ENCODE data around the gene GPR3. TPM values are rescaled to one million over a fixed set of nuclear protein-coding genes. Genes with fewer than 3 reads are reported as not detected.

The GPR3 gene
- total and polyA plus RNA-seq, 4 donors = under 0.01 to 0.30 TPM; not detected in 2

GRCh38 chr1:27428316-27429028, 36.0 kb downstream of the GPR3 start:
- Histone ChIP-seq H3K36me3 (ENCODE audit: control insufficient read depth in 4 of 4, insufficient read depth in 3 of 4, low read depth in 1 of 4, low read length in 3 of 4) (peaks cover 0 to 19% (median 9%) of the 10 kb centered on the region in 4 donors), H3K27me3 (ENCODE audit: control insufficient read depth in 4 of 4, insufficient read depth in 4 of 4, low read length in 3 of 4) (no peaks in the 10 kb centered on the region), H3K9ac (ENCODE audit: low read depth in 1 of 2, low read length in 2 of 2) (no peak overlapping the region), H3K4me3 (ENCODE audit: low read depth in 1 of 3, low read length in 3 of 3) (no peak overlapping the region), H3K27ac (ENCODE audit: low read depth in 1 of 2, low read length in 2 of 2) (peak overlapping the region in 1 of 2 donors; percentile 11), H3K9me3 (ENCODE audit: control insufficient read depth in 4 of 4, low read length in 3 of 4) (no peaks in the 10 kb centered on the region), H3K4me1 (ENCODE audit: control insufficient read depth in 4 of 4, insufficient read depth in 4 of 4, low read length in 3 of 4) (peaks cover 0 to 11% (median 7%) of the 10 kb centered on the region in 4 donors)
- peak; percentile 53 for DNase-seq (ENCODE audit: low spot score)
- WGBS = 72% methylated on average over 17 of the region's 17 CpGs
- TF ChIP-seq JUND (IDR thresholded peaks at IDR 0.05) = no peak
- TF ChIP-seq ATF3 (IDR thresholded peaks at IDR 0.05) = no peak
- no peak for TF ChIP-seq HNF4G (IDR thresholded peaks at IDR 0.05)
- TF ChIP-seq, protein P1, sequence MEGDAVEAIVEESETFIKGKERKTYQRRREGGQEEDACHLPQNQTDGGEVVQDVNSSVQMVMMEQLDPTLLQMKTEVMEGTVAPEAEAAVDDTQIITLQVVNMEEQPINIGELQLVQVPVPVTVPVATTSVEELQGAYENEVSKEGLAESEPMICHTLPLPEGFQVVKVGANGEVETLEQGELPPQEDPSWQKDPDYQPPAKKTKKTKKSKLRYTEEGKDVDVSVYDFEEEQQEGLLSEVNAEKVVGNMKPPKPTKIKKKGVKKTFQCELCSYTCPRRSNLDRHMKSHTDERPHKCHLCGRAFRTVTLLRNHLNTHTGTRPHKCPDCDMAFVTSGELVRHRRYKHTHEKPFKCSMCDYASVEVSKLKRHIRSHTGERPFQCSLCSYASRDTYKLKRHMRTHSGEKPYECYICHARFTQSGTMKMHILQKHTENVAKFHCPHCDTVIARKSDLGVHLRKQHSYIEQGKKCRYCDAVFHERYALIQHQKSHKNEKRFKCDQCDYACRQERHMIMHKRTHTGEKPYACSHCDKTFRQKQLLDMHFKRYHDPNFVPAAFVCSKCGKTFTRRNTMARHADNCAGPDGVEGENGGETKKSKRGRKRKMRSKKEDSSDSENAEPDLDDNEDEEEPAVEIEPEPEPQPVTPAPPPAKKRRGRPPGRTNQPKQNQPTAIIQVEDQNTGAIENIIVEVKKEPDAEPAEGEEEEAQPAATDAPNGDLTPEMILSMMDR (IDR thresholded peaks at IDR 0.05; ENCODE audit: low read depth, low read length, missing input control) = no peak
- TF ChIP-seq YY1 (IDR thresholded peaks at IDR 0.05) = no peak
- no peak for TF ChIP-seq HNF4A (conservative IDR thresholded peaks at IDR 0.05)
- TF ChIP-seq, protein P2, sequence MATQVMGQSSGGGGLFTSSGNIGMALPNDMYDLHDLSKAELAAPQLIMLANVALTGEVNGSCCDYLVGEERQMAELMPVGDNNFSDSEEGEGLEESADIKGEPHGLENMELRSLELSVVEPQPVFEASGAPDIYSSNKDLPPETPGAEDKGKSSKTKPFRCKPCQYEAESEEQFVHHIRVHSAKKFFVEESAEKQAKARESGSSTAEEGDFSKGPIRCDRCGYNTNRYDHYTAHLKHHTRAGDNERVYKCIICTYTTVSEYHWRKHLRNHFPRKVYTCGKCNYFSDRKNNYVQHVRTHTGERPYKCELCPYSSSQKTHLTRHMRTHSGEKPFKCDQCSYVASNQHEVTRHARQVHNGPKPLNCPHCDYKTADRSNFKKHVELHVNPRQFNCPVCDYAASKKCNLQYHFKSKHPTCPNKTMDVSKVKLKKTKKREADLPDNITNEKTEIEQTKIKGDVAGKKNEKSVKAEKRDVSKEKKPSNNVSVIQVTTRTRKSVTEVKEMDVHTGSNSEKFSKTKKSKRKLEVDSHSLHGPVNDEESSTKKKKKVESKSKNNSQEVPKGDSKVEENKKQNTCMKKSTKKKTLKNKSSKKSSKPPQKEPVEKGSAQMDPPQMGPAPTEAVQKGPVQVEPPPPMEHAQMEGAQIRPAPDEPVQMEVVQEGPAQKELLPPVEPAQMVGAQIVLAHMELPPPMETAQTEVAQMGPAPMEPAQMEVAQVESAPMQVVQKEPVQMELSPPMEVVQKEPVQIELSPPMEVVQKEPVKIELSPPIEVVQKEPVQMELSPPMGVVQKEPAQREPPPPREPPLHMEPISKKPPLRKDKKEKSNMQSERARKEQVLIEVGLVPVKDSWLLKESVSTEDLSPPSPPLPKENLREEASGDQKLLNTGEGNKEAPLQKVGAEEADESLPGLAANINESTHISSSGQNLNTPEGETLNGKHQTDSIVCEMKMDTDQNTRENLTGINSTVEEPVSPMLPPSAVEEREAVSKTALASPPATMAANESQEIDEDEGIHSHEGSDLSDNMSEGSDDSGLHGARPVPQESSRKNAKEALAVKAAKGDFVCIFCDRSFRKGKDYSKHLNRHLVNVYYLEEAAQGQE (IDR thresholded peaks at IDR 0.05) = no peak

DNA sequence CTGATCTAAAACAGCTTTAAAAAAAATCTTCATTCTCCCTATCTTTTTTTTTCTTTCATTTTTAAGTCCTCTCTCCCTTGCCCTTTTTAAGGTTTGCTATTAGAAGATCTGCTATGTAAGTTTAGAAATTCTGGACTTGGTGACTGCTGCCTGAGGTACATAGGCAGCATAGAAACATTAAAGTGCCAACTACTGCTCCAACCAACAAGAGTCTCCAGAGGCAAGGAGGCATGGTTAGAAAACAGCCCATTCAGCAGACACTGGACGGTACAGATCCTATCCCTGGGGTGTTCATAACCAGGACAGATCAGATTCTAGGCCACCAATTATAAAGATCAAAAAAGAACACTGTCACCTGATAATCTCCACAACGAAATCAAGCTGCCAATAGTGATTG, 36.6 kb downstream of the GPR3 start:
- Histone ChIP-seq H3K36me3 (ENCODE audit: control insufficient read depth in 4 of 4, insufficient read depth in 3 of 4, low read depth in 1 of 4, low read length in 3 of 4) (peaks cover 0 to 19% (median 9%) of the 10 kb centered on the region in 4 donors), H3K9ac (ENCODE audit: low read depth in 1 of 2, low read length in 2 of 2) (no peak overlapping the region), H3K27me3 (ENCODE audit: control insufficient read depth in 4 of 4, insufficient read depth in 4 of 4, low read length in 3 of 4) (no peaks in the 10 kb centered on the region), H3K4me3 (ENCODE audit: low read depth in 1 of 3, low read length in 3 of 3) (no peak overlapping the region), H3K4me1 (ENCODE audit: control insufficient read depth in 4 of 4, insufficient read depth in 4 of 4, low read length in 3 of 4) (peaks cover 0 to 11% (median 7%) of the 10 kb centered on the region in 4 donors), H3K9me3 (ENCODE audit: control insufficient read depth in 4 of 4, low read length in 3 of 4) (no peaks in the 10 kb centered on the region), H3K27ac (ENCODE audit: low read depth in 1 of 2, low read length in 2 of 2) (peak overlapping the region in 1 of 2 donors; percentile 42)
- no peak for DNase-seq (ENCODE audit: low spot score)
- WGBS = 32% methylated on average over 2 of the region's 2 CpGs
- TF ChIP-seq GABPA (IDR thresholded peaks at IDR 0.05 in 1 of 2, conservative IDR thresholded peaks at IDR 0.05 in 1 of 2) = no peak
- no peak for TF ChIP-seq JUND (IDR thresholded peaks at IDR 0.05)
- TF ChIP-seq, protein P3, sequence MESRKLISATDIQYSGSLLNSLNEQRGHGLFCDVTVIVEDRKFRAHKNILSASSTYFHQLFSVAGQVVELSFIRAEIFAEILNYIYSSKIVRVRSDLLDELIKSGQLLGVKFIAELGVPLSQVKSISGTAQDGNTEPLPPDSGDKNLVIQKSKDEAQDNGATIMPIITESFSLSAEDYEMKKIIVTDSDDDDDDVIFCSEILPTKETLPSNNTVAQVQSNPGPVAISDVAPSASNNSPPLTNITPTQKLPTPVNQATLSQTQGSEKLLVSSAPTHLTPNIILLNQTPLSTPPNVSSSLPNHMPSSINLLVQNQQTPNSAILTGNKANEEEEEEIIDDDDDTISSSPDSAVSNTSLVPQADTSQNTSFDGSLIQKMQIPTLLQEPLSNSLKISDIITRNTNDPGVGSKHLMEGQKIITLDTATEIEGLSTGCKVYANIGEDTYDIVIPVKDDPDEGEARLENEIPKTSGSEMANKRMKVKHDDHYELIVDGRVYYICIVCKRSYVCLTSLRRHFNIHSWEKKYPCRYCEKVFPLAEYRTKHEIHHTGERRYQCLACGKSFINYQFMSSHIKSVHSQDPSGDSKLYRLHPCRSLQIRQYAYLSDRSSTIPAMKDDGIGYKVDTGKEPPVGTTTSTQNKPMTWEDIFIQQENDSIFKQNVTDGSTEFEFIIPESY (IDR thresholded peaks at IDR 0.05) = no peak
- no peak for TF ChIP-seq EGR1 (IDR thresholded peaks at IDR 0.05; ENCODE audit: low read depth in 2 of 2)
- TF ChIP-seq YY1 (IDR thresholded peaks at IDR 0.05) = no peak
